Measurements from ENCODE around the gene TBC1D22A.

Gene TBC1D22A

GRCh38 chr22:47114813-47115517 is 352.5 kb downstream of the TBC1D22A start:
- no peaks in the 10 kb centered on the region for H3K9me3 ChIP-seq (ENCODE audit: low read length)
- H2AFZ ChIP-seq (ENCODE audit: low read length), result no peak overlapping the region
- H3K36me3 ChIP-seq (ENCODE audit: insufficient read depth, low read length), result peaks cover 5% of the 10 kb centered on the region; the same call in 1 of the 2 replicates
- no peak overlapping the region for H3K27ac ChIP-seq (ENCODE audit: low read depth, low read length, poor library complexity, severe bottlenecking)
- H4K20me1 ChIP-seq (ENCODE audit: insufficient read depth, low read length), result no peaks in the 10 kb centered on the region
- H3K4me2 ChIP-seq (ENCODE audit: low read length), result no peak overlapping the region
- H3K9ac ChIP-seq (ENCODE audit: low read length), result no peak overlapping the region
- no peak for TF ChIP-seq EZH2 (IDR thresholded peaks at IDR 0.05; ENCODE audit: borderline replicate concordance, low read length)
- TF ChIP-seq CTCF (IDR thresholded peaks at IDR 0.05; ENCODE audit: low read length), result no peak
- no peaks in the 10 kb centered on the region for H3K9me2 ChIP-seq (ENCODE audit: low read depth, low read length)
- no peaks in the 10 kb centered on the region for H3K79me2 ChIP-seq (ENCODE audit: insufficient read depth, low read length)
- no peaks in the 10 kb centered on the region for H3K4me1 ChIP-seq (ENCODE audit: insufficient read depth, low read length, severe bottlenecking)
- H3K4me3 ChIP-seq (ENCODE audit: low read depth, low read length, poor library complexity, severe bottlenecking), result no peak overlapping the region
- H3F3A ChIP-seq (ENCODE audit: insufficient read depth, low read length), result no peaks in the 10 kb centered on the region
- no peaks in the 10 kb centered on the region for H3K27me3 ChIP-seq (ENCODE audit: insufficient read depth, low read length)

- Histone ChIP-seq H3K36me3 (ENCODE audit: insufficient read depth, low read length) (peaks cover 5% of the 10 kb centered on the region; the same call in 1 of the 2 replicates), H3K9ac (ENCODE audit: low read length) (no peak overlapping the region), H3K9me2 (ENCODE audit: low read depth, low read length) (no peaks in the 10 kb centered on the region)
Measured at GRCh38 chr22:47115518-47115890, 353.1 kb downstream of the TBC1D22A start.

GRCh38 chr22:47115921-47116320 is 353.5 kb downstream of the TBC1D22A start:
- Histone ChIP-seq H3K4me2 (ENCODE audit: low read length) (no peak overlapping the region), H3F3A (ENCODE audit: insufficient read depth, low read length) (no peaks in the 10 kb centered on the region), H3K79me2 (ENCODE audit: insufficient read depth, low read length) (no peaks in the 10 kb centered on the region), H3K27me3 (ENCODE audit: insufficient read depth, low read length) (no peaks in the 10 kb centered on the region), H4K20me1 (ENCODE audit: insufficient read depth, low read length) (no peaks in the 10 kb centered on the region), H3K9me3 (ENCODE audit: low read length) (no peaks in the 10 kb centered on the region), H3K36me3 (ENCODE audit: insufficient read depth, low read length) (peaks cover 5% of the 10 kb centered on the region; the same call in 1 of the 2 replicates), H3K27ac (ENCODE audit: low read depth, low read length, poor library complexity, severe bottlenecking) (no peak overlapping the region), H3K4me3 (ENCODE audit: low read depth, low read length, poor library complexity, severe bottlenecking) (no peak overlapping the region), H3K4me1 (ENCODE audit: insufficient read depth, low read length, severe bottlenecking) (no peaks in the 10 kb centered on the region), H3K9ac (ENCODE audit: low read length) (no peak overlapping the region), H3K9me2 (ENCODE audit: low read depth, low read length) (no peaks in the 10 kb centered on the region), H2AFZ (ENCODE audit: low read length) (no peak overlapping the region)
- TF ChIP-seq EZH2 (IDR thresholded peaks at IDR 0.05; ENCODE audit: borderline replicate concordance, low read length), result no peak

More at GRCh38 chr22:47115518-47115890, 353.1 kb downstream of the TBC1D22A start:
- H2AFZ ChIP-seq (ENCODE audit: low read length), result no peak overlapping the region
- no peaks in the 10 kb centered on the region for H3K27me3 ChIP-seq (ENCODE audit: insufficient read depth, low read length)
- H4K20me1 ChIP-seq (ENCODE audit: insufficient read depth, low read length), result no peaks in the 10 kb centered on the region
- H3K4me1 ChIP-seq (ENCODE audit: insufficient read depth, low read length, severe bottlenecking), result no peaks in the 10 kb centered on the region
- H3K4me2 ChIP-seq (ENCODE audit: low read length), result no peak overlapping the region
- no peaks in the 10 kb centered on the region for H3F3A ChIP-seq (ENCODE audit: insufficient read depth, low read length)
- no peaks in the 10 kb centered on the region for H3K9me3 ChIP-seq (ENCODE audit: low read length)
- no peak for TF ChIP-seq CTCF (IDR thresholded peaks at IDR 0.05; ENCODE audit: low read length)
- TF ChIP-seq EZH2 (IDR thresholded peaks at IDR 0.05; ENCODE audit: borderline replicate concordance, low read length), result no peak
- H3K4me3 ChIP-seq (ENCODE audit: low read depth, low read length, poor library complexity, severe bottlenecking), result no peak overlapping the region
- no peak overlapping the region for H3K27ac ChIP-seq (ENCODE audit: low read depth, low read length, poor library complexity, severe bottlenecking)
- H3K79me2 ChIP-seq (ENCODE audit: insufficient read depth, low read length), result no peaks in the 10 kb centered on the region
